Fibroblast of lung (primary cell): ENCODE data around the gene SLC38A2. TPM values are rescaled to one million over a fixed set of nuclear protein-coding genes. Genes with fewer than 3 reads are reported as not detected.

Source experiments
- DNase-seq, 2 donors: peaks; one replicate each; pipeline versions ENCODE4 v3.0.0 to v3.0.0-alpha.2; 2010; ENCODE audit warnings: low read depth in 2 of 2
- H2AFZ ChIP-seq: 2 replicates; pipeline ENCODE4 v1.5.1; 2012; ENCODE audit warnings: low read length, control low read depth, inconsistent platforms
- H3K27ac ChIP-seq: 2 replicates; pipeline ENCODE4 v1.5.1; 2011; ENCODE audit warnings: low read length, control low read depth; ENCODE audit not compliant: insufficient read depth
- H3K27me3 ChIP-seq: 2 replicates; pipeline ENCODE4 v1.5.1; 2011; ENCODE audit warnings: mild to moderate bottlenecking, low read length; ENCODE audit not compliant: control insufficient read depth, insufficient read depth
- H3K36me3 ChIP-seq: 2 replicates; pipeline ENCODE4 v1.5.1; 2011; ENCODE audit warnings: low read length; ENCODE audit not compliant: control insufficient read depth, insufficient read depth
- H3K4me1 ChIP-seq: 2 replicates; pipeline ENCODE4 v1.5.1; 2011; ENCODE audit warnings: low read length; ENCODE audit not compliant: control insufficient read depth, insufficient read depth; ENCODE audit errors: extremely low read depth
- H3K4me2 ChIP-seq: 2 replicates; pipeline ENCODE4 v1.5.1; 2011; ENCODE audit warnings: low read length, control low read depth; ENCODE audit not compliant: insufficient read depth; ENCODE audit errors: extremely low read depth
- H3K4me3 ChIP-seq, 4 experiments: fragments of 200-600 bp in 1 of 4; sonication (generic) in 1 of 4; replicated peaks in 1 of 4; 2 replicates each; pipeline ENCODE4 v1.5.1; 2011 to 2016; ENCODE audit warnings: low read length in 4 of 4, low read depth in 3 of 4, mild to moderate bottlenecking in 3 of 4, control low read depth in 2 of 4, inconsistent platforms in 1 of 4, mixed read lengths in 1 of 4; ENCODE audit not compliant: insufficient read depth in 1 of 4; ENCODE audit errors: control extremely low read depth in 1 of 4
- H3K79me2 ChIP-seq: 2 replicates; pipeline ENCODE4 v1.5.1; 2012; ENCODE audit warnings: mild to moderate bottlenecking, low read length, inconsistent platforms; ENCODE audit not compliant: control insufficient read depth, insufficient read depth
- H3K9ac ChIP-seq: 2 replicates; pipeline ENCODE4 v1.5.1; 2011; ENCODE audit warnings: mild to moderate bottlenecking, low read length, control low read depth; ENCODE audit not compliant: insufficient read depth
- H3K9me3 ChIP-seq: 2 replicates; pipeline ENCODE4 v1.5.1; 2012; ENCODE audit warnings: low read depth, low read length; ENCODE audit not compliant: control insufficient read depth, insufficient read depth
- H4K20me1 ChIP-seq: 2 replicates; pipeline ENCODE4 v1.5.1; 2011; ENCODE audit warnings: low read length; ENCODE audit not compliant: control insufficient read depth, insufficient read depth; ENCODE audit errors: extremely low read depth
- EZH2 ChIP-seq: IDR thresholded peaks from 2 replicates; pipeline ENCODE4 v1.5.1; 2012; ENCODE audit warnings: low read length, control low read depth, mild to moderate bottlenecking; ENCODE audit errors: missing control alignments
- polyA plus RNA-seq, 2 donors: library from polyadenylated mRNA; depleted of rRNA in 1 of 2; stranded (reverse) in 1 of 2; unstranded in 1 of 2; fragments of >200 nt; gene quantifications; 2 replicates each; pipeline ENCODE4 v1.2.1, GENCODE V29; 2011 to 2012; ENCODE audit warnings: missing spikeins in 1 of 2
- total RNA-seq: library from RNA; depleted of rRNA; stranded (reverse); fragments of >200 nt; gene quantifications from 2 replicates; pipeline ENCODE4 v1.2.1, GENCODE V29; 2014
- TF ChIP-seq, protein P1 (sequence below), 2 donors: IDR thresholded peaks in 1 of 2; conservative IDR thresholded peaks in 1 of 2; 1 replicate in 1 of 2; 2 replicates in 1 of 2; pipeline ENCODE4 v1.5.1; 2011 to 2012; ENCODE audit warnings: low read length in 2 of 2, control low read depth in 1 of 2, inconsistent platforms in 1 of 2, low read depth in 1 of 2, mild to moderate bottlenecking in 1 of 2

Gene SLC38A2
- total and polyA plus RNA-seq, 2 donors (not counting 1 experiment from before 2014, with no cell fraction given): 940 to 1,357 TPM

DNA sequence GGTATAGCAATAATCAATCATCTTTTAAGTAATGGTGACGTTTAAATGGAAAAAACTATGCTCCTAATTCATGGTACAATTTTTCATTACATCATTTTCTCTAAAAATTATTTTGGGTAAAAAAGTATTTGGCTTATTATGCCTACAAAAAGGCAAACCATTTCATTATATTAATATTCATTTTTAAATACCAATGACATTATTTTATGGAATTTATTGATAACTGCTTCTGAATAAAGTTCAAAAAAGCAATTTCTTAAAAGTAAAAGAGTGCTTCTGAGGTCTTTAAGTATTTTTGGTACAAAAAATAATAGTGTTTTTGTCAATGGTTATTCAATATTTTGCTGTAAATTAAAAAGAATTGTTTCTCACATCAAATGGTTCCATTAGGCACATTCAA is 12.2 kb downstream of the SLC38A2 start:
- Histone ChIP-seq H3K9ac (no peak overlapping the region), H3K4me3 (no peak overlapping the region), H3K9me3 (no peaks in the 10 kb centered on the region), H3K4me1 (peaks cover 3% of the 10 kb centered on the region), H3K4me2 (no peak overlapping the region), H3K36me3 (peaks cover 20% of the 10 kb centered on the region), H3K27me3 (no peaks in the 10 kb centered on the region), H4K20me1 (peaks cover 20% of the 10 kb centered on the region), H2AFZ (no peak overlapping the region), H3K79me2 (peaks cover 29% of the 10 kb centered on the region), H3K27ac (no peak overlapping the region)
- DNase-seq: no peak
- no peak for TF ChIP-seq EZH2
- TF ChIP-seq, protein P1, sequence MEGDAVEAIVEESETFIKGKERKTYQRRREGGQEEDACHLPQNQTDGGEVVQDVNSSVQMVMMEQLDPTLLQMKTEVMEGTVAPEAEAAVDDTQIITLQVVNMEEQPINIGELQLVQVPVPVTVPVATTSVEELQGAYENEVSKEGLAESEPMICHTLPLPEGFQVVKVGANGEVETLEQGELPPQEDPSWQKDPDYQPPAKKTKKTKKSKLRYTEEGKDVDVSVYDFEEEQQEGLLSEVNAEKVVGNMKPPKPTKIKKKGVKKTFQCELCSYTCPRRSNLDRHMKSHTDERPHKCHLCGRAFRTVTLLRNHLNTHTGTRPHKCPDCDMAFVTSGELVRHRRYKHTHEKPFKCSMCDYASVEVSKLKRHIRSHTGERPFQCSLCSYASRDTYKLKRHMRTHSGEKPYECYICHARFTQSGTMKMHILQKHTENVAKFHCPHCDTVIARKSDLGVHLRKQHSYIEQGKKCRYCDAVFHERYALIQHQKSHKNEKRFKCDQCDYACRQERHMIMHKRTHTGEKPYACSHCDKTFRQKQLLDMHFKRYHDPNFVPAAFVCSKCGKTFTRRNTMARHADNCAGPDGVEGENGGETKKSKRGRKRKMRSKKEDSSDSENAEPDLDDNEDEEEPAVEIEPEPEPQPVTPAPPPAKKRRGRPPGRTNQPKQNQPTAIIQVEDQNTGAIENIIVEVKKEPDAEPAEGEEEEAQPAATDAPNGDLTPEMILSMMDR (conservative IDR thresholded peaks at IDR 0.05 in 1 of 2, IDR thresholded peaks at IDR 0.05 in 1 of 2; ENCODE audit: low read depth in 1 of 2, low read length in 2 of 2): no peak

- Histone ChIP-seq H4K20me1 (peaks cover 20% of the 10 kb centered on the region), H3K4me3 (no peak overlapping the region), H3K9me3 (no peaks in the 10 kb centered on the region), H3K4me1 (peaks cover 3% of the 10 kb centered on the region), H3K79me2 (peaks cover 23% of the 10 kb centered on the region), H2AFZ (no peak overlapping the region), H3K36me3 (peaks cover 18% of the 10 kb centered on the region), H3K27ac (no peak overlapping the region), H3K27me3 (no peaks in the 10 kb centered on the region), H3K4me2 (no peak overlapping the region), H3K9ac (no peak overlapping the region)
- TF ChIP-seq EZH2: no peak
- TF ChIP-seq, protein P1 (conservative IDR thresholded peaks at IDR 0.05 in 1 of 2, IDR thresholded peaks at IDR 0.05 in 1 of 2; ENCODE audit: low read depth in 1 of 2, low read length in 2 of 2): no peak
- DNase-seq: peak in 1 of 2 donors; percentile 20
These were observed 12.8 kb downstream of the SLC38A2 start for GRCh38 chr12:46359667-46360280.

DNA sequence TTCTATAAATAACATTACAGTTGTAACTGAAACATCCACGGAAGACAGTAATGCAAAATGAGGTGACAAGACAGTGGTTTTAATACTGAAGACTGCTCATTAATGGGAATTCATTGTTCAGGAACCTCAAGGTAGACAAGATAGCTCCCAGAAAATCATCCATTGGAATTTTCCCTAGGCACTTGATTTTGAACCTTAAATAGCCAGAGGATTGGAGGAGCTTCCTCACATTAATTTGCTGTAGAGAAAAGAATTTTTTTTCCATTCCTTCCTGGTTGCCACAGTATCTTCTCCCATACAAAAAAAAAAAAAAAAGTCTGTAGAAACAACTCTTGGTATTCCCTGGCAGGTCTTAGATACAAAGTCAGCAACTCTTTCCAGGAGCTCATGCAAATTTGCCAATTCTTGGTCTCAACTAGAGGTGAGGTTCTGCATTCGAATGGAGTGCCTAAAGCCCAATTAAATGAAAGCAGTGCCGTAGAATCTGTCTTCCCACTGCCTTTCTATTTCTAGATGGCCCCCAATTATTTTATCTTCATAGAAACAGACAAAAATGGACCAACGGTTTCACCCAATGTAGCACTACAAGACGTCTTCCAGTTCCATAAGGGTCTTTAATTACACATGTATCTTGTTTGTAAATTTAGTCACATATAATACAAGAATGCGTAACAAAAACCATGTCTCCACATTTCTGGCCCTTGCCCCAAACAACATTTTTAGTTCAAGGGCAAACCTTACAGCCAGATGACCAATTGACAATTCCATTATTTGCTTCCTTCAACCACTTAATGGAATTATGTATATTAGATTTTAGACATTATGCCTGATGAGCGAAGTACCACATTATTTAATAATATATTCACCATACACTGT is 13.5 kb downstream of the SLC38A2 start:
- peaks cover 15% of the 10 kb centered on the region for H3K36me3 ChIP-seq
- no peak overlapping the region for H3K9ac ChIP-seq
- peaks cover under 1% of the 10 kb centered on the region for H3K4me1 ChIP-seq
- no peak overlapping the region for H3K4me2 ChIP-seq
- peaks cover 20% of the 10 kb centered on the region for H4K20me1 ChIP-seq
- H3K4me3 ChIP-seq: no peak overlapping the region
- no peak overlapping the region for H2AFZ ChIP-seq
- DNase-seq: peak in 1 of 2 donors; percentile 20
- H3K27me3 ChIP-seq: no peaks in the 10 kb centered on the region
- no peaks in the 10 kb centered on the region for H3K9me3 ChIP-seq
- H3K79me2 ChIP-seq: peaks cover 16% of the 10 kb centered on the region
- TF ChIP-seq, protein P1 (conservative IDR thresholded peaks at IDR 0.05 in 1 of 2, IDR thresholded peaks at IDR 0.05 in 1 of 2; ENCODE audit: low read depth in 1 of 2, low read length in 2 of 2): no peak
- no peak for TF ChIP-seq EZH2
- no peak overlapping the region for H3K27ac ChIP-seq
